ENCODE measurements around the gene UBE2E2. TPM values are rescaled to one million over a fixed set of nuclear protein-coding genes. Genes with fewer than 3 reads are reported as not detected.

The UBE2E2 gene
- total RNA-seq, 4 donors from 2014 or later = 3.1 to 58.5 (median 25.0) TPM

DNA sequence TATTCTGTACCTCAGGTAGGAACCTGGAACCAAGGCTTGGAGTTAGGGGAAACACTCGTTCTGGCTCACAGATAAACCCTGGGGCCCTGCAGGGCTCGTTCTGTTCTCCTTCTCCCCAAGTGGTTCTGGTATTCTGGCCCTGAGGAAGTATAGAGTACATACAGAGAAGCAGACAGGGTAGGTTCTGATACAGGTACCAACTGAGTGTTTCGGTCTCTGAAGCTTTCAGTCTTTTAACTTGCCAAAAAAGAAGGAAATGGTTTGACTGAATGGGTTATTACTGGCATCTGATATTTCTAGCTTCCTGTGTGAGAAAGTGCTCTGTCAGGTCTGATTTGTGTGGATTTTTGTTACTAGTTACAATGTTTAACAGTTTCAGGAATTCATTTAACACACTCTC lies 67.3 kb downstream of the UBE2E2 start:
- DNase-seq = no peak
- TF ChIP-seq POLR2A (IDR thresholded peaks at IDR 0.05) = no peak
- TF ChIP-seq CTCF (IDR thresholded peaks at IDR 0.05) = no peak
- Histone ChIP-seq H3K4me3 (no peak overlapping the region), H3K4me1 (no peaks in the 10 kb centered on the region), H3K9me3 (no peaks in the 10 kb centered on the region), H3K27ac (no peak overlapping the region), H3K36me3 (no peaks in the 10 kb centered on the region), H3K27me3 (no peaks in the 10 kb centered on the region)
- intact Hi-C loops (cut with DNase I; ENCODE audit: low total_unique reads) = no loop called here

DNA sequence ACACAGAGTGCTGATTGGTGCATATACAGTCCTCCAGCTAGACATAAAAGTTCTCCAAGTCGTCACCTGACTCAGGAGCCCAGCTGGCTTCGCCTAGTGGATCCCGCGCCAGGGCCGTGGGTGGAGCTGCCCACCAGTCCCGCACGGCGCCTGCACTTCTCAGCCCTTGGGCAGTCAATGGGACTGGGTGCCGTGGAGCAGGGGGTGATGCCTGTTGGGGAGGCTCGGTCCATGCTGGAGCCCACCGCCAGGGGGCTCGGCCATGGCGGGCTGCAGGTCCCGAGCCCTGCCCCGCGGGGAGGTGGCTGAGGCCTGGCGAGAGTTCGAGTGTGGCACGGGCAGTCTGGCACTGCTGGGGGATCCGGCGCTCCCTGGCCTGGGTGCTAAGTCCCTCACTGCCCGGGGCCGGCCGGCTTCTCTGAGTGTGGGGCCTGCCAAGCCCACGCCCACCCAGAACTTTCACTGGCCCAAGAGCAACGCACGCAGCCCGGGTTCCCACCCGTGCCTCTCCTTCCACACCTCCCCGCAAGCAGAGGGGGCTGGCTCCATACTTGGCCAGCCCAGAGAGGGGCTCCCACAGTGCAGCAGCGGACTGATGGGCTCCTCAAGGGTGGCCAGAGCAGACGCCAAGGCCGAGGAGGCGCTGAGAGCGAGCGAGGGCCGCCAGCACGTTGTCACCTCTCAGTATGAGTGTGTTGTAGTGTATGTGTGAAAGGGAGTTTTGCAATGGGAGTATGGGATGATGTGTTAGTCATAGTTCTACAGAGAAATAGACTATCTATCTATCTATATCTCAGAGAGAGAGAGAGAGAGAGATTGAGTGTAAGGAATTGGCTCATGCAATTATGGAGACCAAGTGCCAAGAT lies 69.0 kb downstream of the UBE2E2 start:
- no peak for DNase-seq
- Histone ChIP-seq H3K27ac (no peak overlapping the region), H3K27me3 (no peaks in the 10 kb centered on the region), H3K9me3 (no peaks in the 10 kb centered on the region), H3K4me3 (no peak overlapping the region), H3K36me3 (no peaks in the 10 kb centered on the region), H3K4me1 (no peaks in the 10 kb centered on the region)
- intact Hi-C loops (cut with DNase I; ENCODE audit: low total_unique reads) = no loop called here
- TF ChIP-seq POLR2A (IDR thresholded peaks at IDR 0.05) (no peak), CTCF (IDR thresholded peaks at IDR 0.05) (no peak)

DNA sequence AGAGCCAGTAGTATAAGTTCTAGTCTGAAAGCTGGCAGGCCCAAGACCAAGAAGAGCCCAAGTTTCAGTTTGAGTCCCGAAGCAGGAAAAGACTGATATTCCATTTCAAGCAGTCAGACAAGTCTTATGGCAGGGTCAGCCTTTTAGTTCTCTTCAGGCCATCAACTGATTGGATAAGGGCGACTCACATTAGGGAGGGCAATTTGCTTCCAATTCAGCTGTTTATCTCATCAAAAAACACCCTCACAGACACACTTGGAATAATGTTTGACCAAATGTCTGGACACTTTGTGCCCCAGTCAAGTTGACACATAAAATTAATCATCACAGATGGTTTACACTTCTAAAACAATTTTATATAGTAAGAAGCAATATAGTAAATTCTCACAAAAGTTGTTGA lies 69.7 kb downstream of the UBE2E2 start:
- no peaks in the 10 kb centered on the region for H3K9me3 ChIP-seq
- TF ChIP-seq POLR2A (IDR thresholded peaks at IDR 0.05) (no peak), CTCF (IDR thresholded peaks at IDR 0.05) (no peak)
- H3K4me3 ChIP-seq = no peak overlapping the region
- H3K27me3 ChIP-seq = no peaks in the 10 kb centered on the region
- intact Hi-C loops (cut with DNase I; ENCODE audit: low total_unique reads) = no loop called here
- no peaks in the 10 kb centered on the region for H3K36me3 ChIP-seq
- H3K4me1 ChIP-seq = no peaks in the 10 kb centered on the region
- no peak for DNase-seq
- H3K27ac ChIP-seq = no peak overlapping the region

DNA sequence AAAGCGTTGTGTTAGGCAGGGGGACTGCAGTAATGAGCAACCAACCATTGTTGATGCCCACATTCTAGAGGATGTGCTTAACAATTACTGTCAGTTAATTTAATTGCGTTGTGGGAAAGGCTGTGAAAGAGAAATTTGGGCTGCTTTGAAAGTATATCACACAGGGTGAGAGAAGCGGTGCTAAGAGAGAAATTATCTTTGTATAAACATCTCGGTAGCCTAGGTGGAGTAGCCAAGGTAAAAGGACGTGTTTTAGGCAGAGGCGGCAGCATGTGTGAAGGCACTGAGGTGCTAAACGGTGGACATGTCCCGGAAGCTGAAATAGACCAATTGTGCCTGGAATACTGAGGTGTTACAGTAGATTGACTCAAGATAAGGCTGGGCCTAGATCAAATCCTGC lies 71.9 kb downstream of the UBE2E2 start:
- TF ChIP-seq CTCF (IDR thresholded peaks at IDR 0.05) (no peak), POLR2A (IDR thresholded peaks at IDR 0.05) (no peak)
- intact Hi-C loops (cut with DNase I; ENCODE audit: low total_unique reads) = no loop called here
- Histone ChIP-seq H3K4me3 (no peak overlapping the region), H3K4me1 (no peaks in the 10 kb centered on the region), H3K27me3 (no peaks in the 10 kb centered on the region), H3K27ac (no peak overlapping the region), H3K36me3 (no peaks in the 10 kb centered on the region), H3K9me3 (no peaks in the 10 kb centered on the region)
- DNase-seq = no peak

- Histone ChIP-seq H3K27ac (no peak overlapping the region), H3K4me3 (no peak overlapping the region), H3K9me3 (no peaks in the 10 kb centered on the region), H3K36me3 (no peaks in the 10 kb centered on the region), H3K4me1 (no peaks in the 10 kb centered on the region), H3K27me3 (no peaks in the 10 kb centered on the region)
- TF ChIP-seq CTCF (IDR thresholded peaks at IDR 0.05) (no peak), POLR2A (IDR thresholded peaks at IDR 0.05) (no peak)
- no peak for DNase-seq
- intact Hi-C loops (cut with DNase I; ENCODE audit: low total_unique reads) = no loop called here
Observed at GRCh38 chr3:23275814-23276213, 72.7 kb downstream of the UBE2E2 start.
